Measurements from ENCODE around the gene FNBP1L. TPM values are rescaled to one million over a fixed set of nuclear protein-coding genes. Genes with fewer than 3 reads are reported as not detected.
A peak's percentile ranks its signal among the peaks of the same experiment; 100 is the strongest.

The FNBP1L gene
- total RNA-seq, 2 experiments from 2014 or later: 0.19 to 0.26 TPM

DNA sequence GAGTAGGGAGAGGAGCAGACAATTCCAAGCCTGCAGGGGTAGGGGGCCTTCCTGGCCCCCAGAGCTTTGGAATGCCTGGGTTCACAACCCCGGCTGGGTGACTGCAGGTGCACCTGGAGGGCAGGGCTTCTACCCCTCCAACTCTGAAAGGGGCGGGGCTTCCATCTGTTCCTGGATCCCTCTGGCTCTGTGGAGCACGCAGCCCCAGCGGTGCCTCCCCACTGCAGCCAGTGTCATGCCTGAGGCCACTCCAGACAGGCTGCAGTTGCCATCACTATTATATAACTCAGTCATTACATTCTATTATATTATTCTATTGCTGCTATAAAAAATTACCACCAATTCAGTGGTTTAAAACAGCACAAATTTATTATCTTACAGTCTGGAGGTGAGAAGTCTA is 12.5 kb upstream of the FNBP1L start:
- H3K4me3 Mint-ChIP-seq: no peak overlapping the region
- peaks cover 37% of the 10 kb centered on the region for H3K27me3 Mint-ChIP-seq

DNA sequence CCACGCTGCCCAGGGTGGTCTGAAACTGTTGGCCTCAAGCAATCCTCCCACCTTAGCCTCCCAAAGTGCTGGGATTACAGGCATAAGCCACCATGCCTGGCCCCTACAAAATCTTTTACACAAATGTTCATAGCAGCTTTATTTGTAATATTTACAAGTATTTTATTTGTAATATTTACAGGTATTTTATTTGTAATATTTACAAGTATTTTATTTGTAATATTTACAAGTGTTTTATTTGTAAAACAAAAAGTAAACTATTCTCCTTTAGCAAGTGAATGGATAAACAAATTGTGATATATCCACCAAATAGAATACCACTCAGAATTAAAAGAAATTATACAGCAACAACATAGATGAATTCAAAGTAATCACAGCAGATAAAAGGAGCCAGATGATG is 11.4 kb upstream of the FNBP1L start:
- DNase-seq (no peak), ATAC-seq (ENCODE audit: low read depth) (no peak)
- Mint-ChIP-seq H3K27ac (no peak overlapping the region), H3K27me3 (peaks cover 31% of the 10 kb centered on the region), H3K4me1 (no peaks in the 10 kb centered on the region), H3K9me3 (no peaks in the 10 kb centered on the region), H3K4me3 (no peak overlapping the region), H3K36me3 (no peaks in the 10 kb centered on the region)
- POLR2A ChIA-PET: no interaction called here

More for the DNA sequence above, 12.5 kb upstream of the FNBP1L start:
- H3K27ac Mint-ChIP-seq: no peak overlapping the region
- H3K36me3 Mint-ChIP-seq: no peaks in the 10 kb centered on the region
- DNase-seq (no peak), ATAC-seq (ENCODE audit: low read depth) (no peak)
- no peaks in the 10 kb centered on the region for H3K4me1 Mint-ChIP-seq
- H3K9me3 Mint-ChIP-seq: no peaks in the 10 kb centered on the region
- POLR2A ChIA-PET: no interaction called here

DNA sequence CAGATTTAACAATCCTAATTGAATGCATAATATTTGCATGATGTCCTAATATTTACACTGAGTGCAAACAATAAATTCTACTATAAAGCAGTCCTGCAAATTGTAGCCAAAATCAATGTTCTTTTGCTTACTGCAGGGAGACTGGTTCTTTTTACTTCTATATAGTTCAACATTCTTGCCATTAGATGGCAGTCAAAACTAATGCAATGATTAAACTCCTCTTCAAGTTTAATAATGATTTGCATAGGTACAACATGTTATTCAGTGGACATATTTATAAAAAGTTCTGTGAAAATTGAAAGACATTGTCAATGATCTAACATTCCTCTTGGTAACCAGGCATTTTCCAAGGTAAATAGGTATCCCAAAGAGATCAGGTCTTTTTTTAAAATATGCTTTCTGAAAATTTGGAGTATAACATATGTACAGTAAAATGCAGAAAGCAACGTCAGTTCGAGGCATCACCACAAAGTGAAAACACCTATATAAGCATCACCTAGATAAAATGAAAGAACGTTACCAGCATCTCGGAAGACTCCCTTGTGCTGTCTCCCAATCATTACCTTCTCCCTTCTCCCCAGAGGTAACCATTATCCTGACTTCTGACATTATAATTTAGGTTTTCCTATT is 9.8 kb upstream of the FNBP1L start:
- no peak overlapping the region for H3K4me3 Mint-ChIP-seq
- ATAC-seq (ENCODE audit: low read depth): no peak
- H3K27ac Mint-ChIP-seq: no peak overlapping the region
- no peak for DNase-seq
- H3K27me3 Mint-ChIP-seq: peaks cover 32% of the 10 kb centered on the region
- POLR2A ChIA-PET: no interaction called here
- peaks cover 2% of the 10 kb centered on the region for H3K4me1 Mint-ChIP-seq
- no peaks in the 10 kb centered on the region for H3K9me3 Mint-ChIP-seq
- no peaks in the 10 kb centered on the region for H3K36me3 Mint-ChIP-seq

DNA sequence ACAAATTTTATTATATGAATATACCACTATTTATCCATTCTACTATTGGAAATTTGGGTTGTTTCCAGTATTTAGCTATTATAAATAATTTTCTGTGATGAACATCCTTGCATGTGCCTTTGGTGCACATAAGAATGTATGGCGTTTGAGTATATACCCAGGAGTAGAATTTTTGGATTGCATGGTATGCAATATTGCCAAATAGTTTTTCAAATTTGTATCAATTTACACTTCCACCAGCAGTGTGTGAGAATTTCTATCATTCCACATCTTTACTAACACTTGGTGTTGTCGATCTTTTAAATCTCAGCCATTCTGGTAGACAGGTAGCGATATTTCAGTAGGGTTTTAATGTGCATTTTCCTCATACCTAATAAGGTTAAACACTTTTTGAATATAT is 9.2 kb upstream of the FNBP1L start:
- DNase-seq: no peak
- peaks cover 38% of the 10 kb centered on the region for H3K27me3 Mint-ChIP-seq
- no peak for ATAC-seq (ENCODE audit: low read depth)
- no peaks in the 10 kb centered on the region for H3K9me3 Mint-ChIP-seq
- H3K36me3 Mint-ChIP-seq: no peaks in the 10 kb centered on the region
- peaks cover 2% of the 10 kb centered on the region for H3K4me1 Mint-ChIP-seq
- no peak overlapping the region for H3K27ac Mint-ChIP-seq
- POLR2A ChIA-PET: no interaction called here
- H3K4me3 Mint-ChIP-seq: no peak overlapping the region

DNA sequence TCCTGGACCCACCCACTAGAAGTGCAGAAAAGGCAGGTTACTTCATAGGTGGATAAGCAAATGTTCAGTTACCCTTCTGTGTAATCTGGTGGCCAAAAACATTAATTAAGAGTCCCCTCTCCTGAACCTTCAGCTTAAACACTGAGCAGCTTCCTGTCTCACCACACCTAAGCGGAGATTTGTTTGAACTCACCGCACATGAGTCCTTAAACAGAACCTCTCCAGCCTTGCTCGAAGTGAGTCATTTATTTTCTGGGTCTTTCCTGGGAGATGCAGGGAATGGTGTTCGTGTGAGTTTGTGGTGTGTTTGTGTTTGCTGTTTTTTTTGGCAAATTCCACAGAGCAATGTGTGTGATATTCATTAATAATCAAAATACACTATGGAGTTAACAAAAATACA is 7.6 kb upstream of the FNBP1L start:
- Mint-ChIP-seq H3K4me1 (peaks cover 2% of the 10 kb centered on the region), H3K27me3 (peaks cover 39% of the 10 kb centered on the region), H3K27ac (no peak overlapping the region), H3K9me3 (no peaks in the 10 kb centered on the region), H3K4me3 (no peak overlapping the region), H3K36me3 (no peaks in the 10 kb centered on the region)
- DNase-seq (no peak), ATAC-seq (ENCODE audit: low read depth) (no peak)
- POLR2A ChIA-PET: no interaction called here

DNA sequence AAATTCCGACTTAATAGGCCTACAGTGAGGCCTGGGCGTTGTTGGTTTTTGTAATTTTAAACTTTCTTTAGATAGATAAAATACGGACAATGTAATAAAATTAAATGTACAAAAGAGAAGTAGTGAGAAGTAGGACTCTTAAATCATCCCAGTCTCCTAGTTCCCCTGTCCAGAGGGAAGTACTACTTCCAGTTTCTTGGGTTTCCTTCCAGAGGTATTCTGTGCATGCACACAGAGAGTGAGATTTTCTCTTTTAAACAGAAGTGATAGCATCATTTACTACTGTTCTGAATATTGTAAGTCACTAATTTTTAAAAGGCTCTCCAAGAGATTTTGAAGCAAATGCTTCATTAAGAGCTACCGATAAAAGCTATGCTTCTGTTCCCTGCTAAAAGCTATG is 7.2 kb upstream of the FNBP1L start:
- H3K4me1 Mint-ChIP-seq: peaks cover 2% of the 10 kb centered on the region
- no peak overlapping the region for H3K27ac Mint-ChIP-seq
- no peak for DNase-seq
- peaks cover 41% of the 10 kb centered on the region for H3K27me3 Mint-ChIP-seq
- H3K9me3 Mint-ChIP-seq: no peaks in the 10 kb centered on the region
- POLR2A ChIA-PET: no interaction called here
- no peak overlapping the region for H3K4me3 Mint-ChIP-seq
- no peaks in the 10 kb centered on the region for H3K36me3 Mint-ChIP-seq
- ATAC-seq (ENCODE audit: low read depth): no peak

DNA sequence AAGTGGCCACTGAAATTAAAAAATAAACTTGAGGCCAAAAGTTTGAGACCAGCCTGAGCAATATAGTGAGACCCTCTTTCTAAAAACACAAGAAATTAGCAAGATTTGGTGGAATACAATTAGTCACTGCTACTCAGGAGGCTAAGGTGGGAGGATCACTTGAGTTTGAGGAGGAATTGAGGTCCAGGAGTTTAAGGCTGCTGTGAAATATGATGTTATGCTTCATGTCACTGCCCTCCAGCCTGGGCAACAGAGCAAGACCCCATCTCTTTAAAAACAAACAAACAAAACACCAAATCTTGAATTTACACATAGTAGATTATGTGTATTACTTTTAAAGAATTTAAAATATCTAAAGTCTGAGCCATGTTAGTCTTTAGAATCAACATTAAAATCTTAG is 6.3 kb upstream of the FNBP1L start:
- no peak for DNase-seq
- Mint-ChIP-seq H3K4me1 (peaks cover 2% of the 10 kb centered on the region), H3K4me3 (no peak overlapping the region), H3K36me3 (no peaks in the 10 kb centered on the region), H3K9me3 (no peaks in the 10 kb centered on the region), H3K27ac (no peak overlapping the region), H3K27me3 (peaks cover 47% of the 10 kb centered on the region)
- POLR2A ChIA-PET: no interaction called here
- no peak for ATAC-seq (ENCODE audit: low read depth)

DNA sequence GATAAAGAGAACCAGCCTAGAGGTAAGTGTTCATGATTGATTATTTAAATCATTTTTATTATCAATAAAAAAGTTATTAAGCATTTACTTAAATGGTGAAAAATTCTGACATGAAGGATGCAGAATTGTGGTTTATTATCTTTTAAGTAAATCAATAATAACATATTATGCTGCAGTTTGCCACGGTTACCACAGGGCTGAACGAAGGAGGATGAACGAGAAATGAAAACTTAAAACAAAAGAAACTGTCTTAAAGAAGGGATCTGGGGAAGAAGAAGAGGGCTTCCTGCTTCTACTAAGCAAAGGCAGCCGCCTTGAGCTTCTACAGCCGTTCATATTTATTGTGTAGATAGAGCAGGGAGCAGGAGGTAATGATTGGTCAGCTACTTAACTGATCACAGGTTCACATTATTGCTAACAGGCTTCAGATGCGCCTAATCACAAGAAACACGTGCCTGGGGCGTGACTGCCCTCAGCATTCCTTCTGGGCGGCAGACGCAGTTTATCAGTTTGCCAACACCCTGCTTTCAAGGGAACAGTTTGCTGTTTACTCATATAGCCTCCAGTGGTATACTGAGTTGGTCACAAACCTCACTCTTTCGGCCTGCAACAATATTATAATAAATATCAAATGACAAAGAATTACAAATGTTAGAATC is 5.8 kb upstream of the FNBP1L start:
- H3K4me1 Mint-ChIP-seq: peaks cover 4% of the 10 kb centered on the region
- H3K36me3 Mint-ChIP-seq: no peaks in the 10 kb centered on the region
- H3K27me3 Mint-ChIP-seq: peaks cover 53% of the 10 kb centered on the region
- ATAC-seq (ENCODE audit: low read depth) (no peak), DNase-seq (no peak)
- no peak overlapping the region for H3K27ac Mint-ChIP-seq
- H3K9me3 Mint-ChIP-seq: no peaks in the 10 kb centered on the region
- POLR2A ChIA-PET: no interaction called here
- no peak overlapping the region for H3K4me3 Mint-ChIP-seq

DNA sequence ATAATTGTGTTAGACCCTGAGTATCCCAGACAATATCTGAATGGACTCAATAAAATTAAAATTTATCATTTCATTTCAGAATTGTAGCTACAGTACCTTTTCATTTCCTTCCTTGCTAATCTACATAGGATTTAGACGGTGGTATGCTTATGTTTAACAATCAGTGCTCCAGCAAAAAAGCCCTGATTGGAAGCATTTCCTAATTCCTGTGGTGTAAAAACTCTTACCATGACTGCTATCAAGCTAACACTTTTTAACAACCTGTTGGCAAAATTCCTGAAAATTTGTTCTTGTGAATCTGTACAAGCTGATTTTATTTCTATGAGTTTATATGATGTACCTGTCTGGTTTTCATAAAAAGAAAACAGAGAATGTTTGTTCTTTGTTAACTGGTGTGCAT is 5.2 kb upstream of the FNBP1L start:
- no peak overlapping the region for H3K27ac Mint-ChIP-seq
- no peaks in the 10 kb centered on the region for H3K9me3 Mint-ChIP-seq
- peaks cover 8% of the 10 kb centered on the region for H3K4me1 Mint-ChIP-seq
- no peak for ATAC-seq (ENCODE audit: low read depth)
- no peak overlapping the region for H3K4me3 Mint-ChIP-seq
- no peak for DNase-seq
- POLR2A ChIA-PET: no interaction called here
- H3K36me3 Mint-ChIP-seq: no peaks in the 10 kb centered on the region
- peaks cover 58% of the 10 kb centered on the region for H3K27me3 Mint-ChIP-seq

DNA sequence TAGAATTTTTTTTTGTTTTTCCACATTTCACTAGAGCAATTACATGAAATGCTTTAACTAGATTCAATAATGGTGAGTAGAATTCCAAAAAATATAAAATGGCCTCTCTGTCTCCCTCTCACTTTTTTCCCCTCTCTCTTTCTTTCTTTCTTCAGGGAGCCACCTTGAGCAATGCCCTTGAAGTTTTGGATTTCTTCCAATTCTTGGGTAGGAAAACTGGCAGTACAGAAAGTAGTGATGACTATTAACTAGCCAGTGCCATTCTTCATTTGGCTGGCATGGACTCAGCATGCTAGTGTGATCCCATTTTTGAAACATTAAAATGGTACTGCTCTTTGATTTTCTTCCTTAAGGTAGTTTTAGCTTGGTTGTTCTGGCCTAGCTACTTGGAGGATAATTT is 4.5 kb upstream of the FNBP1L start:
- H3K36me3 Mint-ChIP-seq: no peaks in the 10 kb centered on the region
- no peak overlapping the region for H3K27ac Mint-ChIP-seq
- peaks cover 8% of the 10 kb centered on the region for H3K4me1 Mint-ChIP-seq
- POLR2A ChIA-PET: no interaction called here
- DNase-seq (no peak), ATAC-seq (ENCODE audit: low read depth) (no peak)
- no peaks in the 10 kb centered on the region for H3K9me3 Mint-ChIP-seq
- H3K4me3 Mint-ChIP-seq: no peak overlapping the region
- peaks cover 54% of the 10 kb centered on the region for H3K27me3 Mint-ChIP-seq

DNA sequence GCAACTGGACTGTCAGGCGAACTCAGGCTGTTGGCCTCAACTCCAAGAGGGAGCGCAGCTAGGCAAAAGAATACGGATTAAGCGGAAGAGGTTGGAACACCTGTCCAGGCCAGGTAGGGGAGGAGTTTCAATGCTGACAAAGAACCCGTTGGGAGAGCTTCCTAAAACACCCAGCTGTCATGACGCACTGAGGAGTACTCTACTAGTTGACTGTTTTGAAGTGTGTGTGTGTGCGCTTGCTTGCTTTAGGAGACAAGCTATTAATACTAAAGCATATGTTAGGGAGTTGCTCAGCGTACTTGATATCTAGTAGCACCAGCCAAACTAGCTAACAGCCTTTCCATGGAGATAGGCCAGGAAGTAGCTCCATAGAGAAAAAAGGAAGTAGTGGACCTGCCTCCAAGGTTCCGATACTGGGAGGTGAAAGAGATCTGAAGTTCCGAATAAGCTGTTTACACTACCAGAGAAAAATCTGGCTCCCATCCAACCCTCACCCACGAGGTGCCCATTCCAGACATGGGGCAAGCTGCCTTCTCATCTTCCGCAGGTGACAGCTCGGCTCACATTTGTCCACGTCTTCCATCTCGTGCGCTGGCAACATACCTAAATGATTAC is 974 bp upstream of the FNBP1L start:
- peak overlapping the region; percentile 81 for H3K4me3 Mint-ChIP-seq
- H3K27ac Mint-ChIP-seq: no peak overlapping the region
- no peaks in the 10 kb centered on the region for H3K9me3 Mint-ChIP-seq
- H3K4me1 Mint-ChIP-seq: peaks cover 15% of the 10 kb centered on the region
- ATAC-seq (ENCODE audit: low read depth): no peak
- H3K36me3 Mint-ChIP-seq: no peaks in the 10 kb centered on the region
- POLR2A ChIA-PET: no interaction called here
- peaks cover 71% of the 10 kb centered on the region for H3K27me3 Mint-ChIP-seq
- no peak for DNase-seq

DNA sequence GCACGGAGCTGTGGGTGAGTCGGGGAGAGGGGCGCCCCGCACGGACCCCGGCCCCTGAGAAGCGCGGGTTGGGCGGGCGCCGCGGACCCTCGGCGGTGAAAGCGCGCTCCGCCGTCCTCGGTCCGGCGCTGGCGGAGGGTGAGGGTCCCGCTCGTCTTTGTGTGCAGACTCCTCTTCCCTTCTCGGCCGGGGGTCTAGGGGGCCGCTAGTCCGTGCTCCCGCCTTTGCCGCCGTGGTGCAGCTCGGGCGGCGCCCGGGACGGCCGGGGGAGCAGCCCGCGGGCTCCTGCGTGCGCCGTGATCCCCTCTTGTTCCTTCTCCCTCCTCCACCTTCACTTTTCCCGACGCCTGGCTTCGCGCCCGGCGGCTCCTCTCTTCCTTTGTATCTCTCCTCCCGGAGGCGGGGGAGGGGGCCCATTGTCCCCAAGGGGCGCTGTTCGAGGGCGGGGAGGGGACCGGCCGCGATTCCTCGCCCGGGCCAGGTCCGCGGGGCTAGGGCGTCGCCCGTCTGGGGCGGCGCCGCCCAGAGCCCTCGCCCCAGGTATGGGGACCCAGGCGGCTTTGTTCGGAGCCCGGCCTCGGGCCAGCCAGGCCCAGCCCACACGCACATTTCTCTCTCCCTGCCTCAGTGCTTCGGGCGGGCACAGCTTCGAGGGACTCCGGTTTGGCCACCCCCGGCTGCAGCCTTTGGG is 519 bp downstream of the FNBP1L start:
- DNase-seq (peak; percentile 36), ATAC-seq (ENCODE audit: low read depth) (peak; percentile 57)
- Mint-ChIP-seq H3K4me3 (peak overlapping the region; percentile 88), H3K36me3 (no peaks in the 10 kb centered on the region), H3K27ac (no peak overlapping the region), H3K4me1 (peaks cover 13% of the 10 kb centered on the region), H3K9me3 (no peaks in the 10 kb centered on the region), H3K27me3 (peaks cover 71% of the 10 kb centered on the region)
- POLR2A ChIA-PET: no interaction called here

DNA sequence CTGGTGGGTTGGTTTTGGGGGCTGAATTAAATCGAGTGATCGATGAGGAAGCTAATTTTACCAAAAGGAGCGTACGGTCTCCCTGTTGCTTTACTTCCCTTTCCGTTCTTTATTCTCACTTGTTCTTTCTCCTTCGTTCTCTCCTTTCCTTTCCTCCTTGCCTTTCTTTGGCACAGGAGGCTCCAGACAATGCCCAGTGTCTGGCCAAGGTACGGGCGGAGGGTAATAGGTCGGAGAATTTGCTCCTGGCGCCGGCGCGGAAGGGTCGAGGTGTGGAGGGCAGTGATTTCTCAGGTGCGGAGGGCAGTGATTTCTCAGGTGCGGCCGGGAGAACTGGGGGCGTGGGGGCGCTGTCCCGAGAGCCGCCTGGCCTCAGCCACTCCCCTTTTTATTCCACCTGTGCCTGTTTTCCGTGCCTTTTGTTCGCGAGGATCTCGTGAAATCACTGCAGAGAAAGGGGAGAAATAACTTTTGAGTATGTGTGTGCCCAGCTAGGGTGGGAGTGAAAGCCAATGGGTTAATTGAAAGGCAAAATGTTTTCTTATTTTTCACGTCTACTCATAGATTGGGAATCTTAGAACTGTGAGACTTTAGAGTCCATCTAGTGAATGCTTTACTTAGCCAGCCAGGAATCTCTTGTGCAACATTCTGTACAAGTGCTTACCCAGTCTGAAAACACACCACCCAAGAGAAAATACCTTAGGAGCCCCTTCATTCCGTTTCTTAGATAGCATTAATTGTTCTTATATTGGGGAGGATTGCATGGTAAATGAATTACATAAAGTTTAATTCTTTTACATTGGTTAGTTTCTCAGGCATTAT is 1.3 kb downstream of the FNBP1L start:
- DNase-seq (no peak), ATAC-seq (ENCODE audit: low read depth) (no peak)
- Mint-ChIP-seq H3K4me1 (peaks cover 13% of the 10 kb centered on the region), H3K4me3 (peak overlapping the region; percentile 88), H3K27me3 (peaks cover 67% of the 10 kb centered on the region), H3K9me3 (no peaks in the 10 kb centered on the region), H3K27ac (no peak overlapping the region), H3K36me3 (no peaks in the 10 kb centered on the region)
- POLR2A ChIA-PET: no interaction called here
